Body of pancreas (tissue), 4 donors: ENCODE measurements around the gene SH2D5. TPM values are rescaled to one million over a fixed set of nuclear protein-coding genes. Genes with fewer than 3 reads are reported as not detected.

Experiments used
- ATAC-seq: fragments of 150-250 bp; one replicate; pipeline ENCODE4 v1.9.1; 2016
- DNase-seq, 4 donors: peaks; one replicate each; pipeline ENCODE4 v3.0.0-alpha.2; 2019
- H3K27ac ChIP-seq, 4 donors: fragments of 200-600 bp; sonication (generic); 1 replicate in 3 of 4; 2 replicates in 1 of 4; pipeline versions ENCODE4 v1.5.1 to v1.6.1; 2016 to 2019; ENCODE audit warnings: mild to moderate bottlenecking in 1 of 4, mixed read lengths in 1 of 4, moderate library complexity in 1 of 4
- H3K27me3 ChIP-seq, 2 donors: fragments of 200-600 bp; sonication (generic); one replicate each; pipeline ENCODE4 v1.6.0; 2016; ENCODE audit warnings: mild to moderate bottlenecking in 1 of 2
- H3K36me3 ChIP-seq, 2 donors: fragments of 200-600 bp; sonication (generic); replicated peaks in 1 of 2; 2 replicates each; pipeline ENCODE4 v1.5.1; 2016; ENCODE audit warnings: low read depth in 2 of 2; ENCODE audit not compliant: insufficient read depth in 1 of 2
- H3K4me1 ChIP-seq: fragments of 200-600 bp; sonication (generic); one replicate; pipeline ENCODE4 v1.6.0; 2016
- H3K4me3 ChIP-seq, 2 donors: fragments of 200-600 bp; sonication (generic); 1 replicate in 1 of 2; 2 replicates in 1 of 2; pipeline ENCODE4 v1.5.1; 2016 to 2019
- H3K9me3 ChIP-seq, 3 donors: fragments of 200-600 bp; sonication (generic); 1 replicate in 2 of 3; 2 replicates in 1 of 3; pipeline ENCODE4 v1.5.1; 2016
- CTCF ChIP-seq, 7 experiments: fragments of 450-650 bp in 4 of 7; fragments of 200-600 bp in 3 of 7; sonication (generic) in 3 of 7; IDR thresholded peaks; one replicate each; pipeline ENCODE4 v1.5.1; 2016 to 2019; ENCODE audit warnings: antibody characterized with exemption in 7 of 7
- POLR2A ChIP-seq, 3 donors: fragments of 450-650 bp; IDR thresholded peaks; one replicate each; pipeline ENCODE4 v1.6.1; 2016; ENCODE audit warnings: antibody characterized with exemption in 3 of 3, mild to moderate bottlenecking in 2 of 3
- WGBS, 2 donors: methylation state at CpG; one replicate each; pipeline ENCODE4 v1.1.5; 2017; 5-methylcytosine and 5-hydroxymethylcytosine counted together
- intact Hi-C: fragments of 100-400 bp; cut with DNase I; formaldehyde crosslinking; loops from one replicate; pipeline ENCODE4 v1.15.1; 2023
- total RNA-seq, 2 donors: library from RNA; depleted of rRNA; stranded (reverse); fragments of >200 nt; gene quantifications; one replicate each; pipeline ENCODE4 v1.1.0, GENCODE V29; 2016

Gene SH2D5
- total RNA-seq, 2 donors from 2014 or later = not detected

GRCh38 chr1:20733360-20733975, 965 bp upstream of the SH2D5 start:
- DNase-seq = no peak
- TF ChIP-seq CTCF (IDR thresholded peaks at IDR 0.05) (no peak), POLR2A (IDR thresholded peaks at IDR 0.05) (no peak)
- H3K9me3 ChIP-seq = no peaks in the 10 kb centered on the region
- 9 to 26% methylated on average over 3 to 7 of the region's 7 CpGs for WGBS, 2 donors
- no peak overlapping the region for H3K4me3 ChIP-seq
- peak overlapping the region in 3 of 4 donors; percentile 22 to 58 (median 31) for H3K27ac ChIP-seq
- peaks cover 0 to 3% of the 10 kb centered on the region in 2 donors for H3K36me3 ChIP-seq
- intact Hi-C loops = no loop called here
- H3K4me1 ChIP-seq = peaks cover 24% of the 10 kb centered on the region
- peaks cover 0 to 3% of the 10 kb centered on the region in 2 donors for H3K27me3 ChIP-seq
- ATAC-seq = no peak

GRCh38 chr1:20732071-20732587, 374 bp downstream of the SH2D5 start:
- TF ChIP-seq POLR2A (IDR thresholded peaks at IDR 0.05) (no peak), CTCF (IDR thresholded peaks at IDR 0.05) (no peak)
- Histone ChIP-seq H3K9me3 (no peaks in the 10 kb centered on the region), H3K27ac (no peak overlapping the region), H3K4me3 (peak overlapping the region; percentile 18 to 25), H3K27me3 (peaks cover 0 to 3% of the 10 kb centered on the region in 2 donors), H3K36me3 (no peaks in the 10 kb centered on the region), H3K4me1 (peaks cover 24% of the 10 kb centered on the region)
- DNase-seq (peak; percentile 33 to 65 (median 43)), ATAC-seq (peak; percentile 52)
- 0 to 1% methylated on average over 3 to 35 of the region's 55 CpGs for WGBS, 2 donors
- intact Hi-C loops = no loop called here

DNA sequence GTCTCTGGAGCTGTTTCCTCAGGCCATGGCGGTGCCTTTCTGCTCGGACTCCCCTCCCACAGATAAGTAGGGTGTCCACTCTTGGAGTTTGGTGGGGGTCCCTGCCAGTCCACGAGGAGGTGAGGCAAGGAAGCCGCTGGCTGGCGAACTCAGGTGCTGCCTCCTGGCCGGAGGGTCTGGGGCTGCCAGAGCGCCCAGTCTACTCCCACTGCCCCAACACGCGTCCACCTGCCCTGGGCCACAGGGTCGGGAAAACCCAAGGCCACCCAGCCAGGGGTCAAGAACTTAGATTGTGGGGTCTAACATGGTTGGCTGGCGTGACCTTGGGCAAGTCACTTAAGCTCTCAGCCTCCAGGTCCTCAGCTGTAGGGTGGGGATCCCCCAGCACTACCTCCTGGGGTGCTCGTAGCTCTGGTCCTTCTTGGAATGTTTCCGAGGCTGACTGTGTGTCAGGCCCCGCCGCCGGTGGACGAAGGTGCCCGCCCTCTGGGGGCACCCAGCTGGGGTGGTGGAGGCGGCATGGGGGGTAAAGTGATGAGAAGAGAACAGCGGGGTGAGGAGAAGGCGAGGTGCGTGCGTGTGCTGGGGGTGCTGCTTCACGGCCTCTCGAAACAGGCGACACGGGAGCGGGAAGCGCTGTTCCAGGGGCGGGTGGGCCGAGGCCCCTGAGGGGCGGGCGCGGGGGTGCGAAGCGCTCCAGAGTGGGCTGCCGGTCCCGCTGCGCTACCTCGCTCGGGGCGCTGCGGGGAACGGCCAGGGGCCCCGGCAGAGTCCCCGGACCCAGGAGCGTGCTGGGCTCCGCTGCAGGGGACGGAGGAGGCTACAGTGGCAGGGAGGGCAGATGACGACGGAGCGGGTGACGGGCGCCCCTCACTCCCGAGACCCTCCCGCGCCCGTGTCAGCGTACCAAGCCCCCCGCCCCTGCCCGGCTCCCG, 1.2 kb downstream of the SH2D5 start:
- no peak for TF ChIP-seq POLR2A (IDR thresholded peaks at IDR 0.05)
- no peak for TF ChIP-seq CTCF (IDR thresholded peaks at IDR 0.05)
- DNase-seq (no peak), ATAC-seq (no peak)
- no peaks in the 10 kb centered on the region for H3K9me3 ChIP-seq
- 12 to 15% methylated on average over 19 to 57 of the region's 62 CpGs for WGBS, 2 donors
- no peak overlapping the region for H3K27ac ChIP-seq
- no peaks in the 10 kb centered on the region for H3K36me3 ChIP-seq
- no peak overlapping the region for H3K4me3 ChIP-seq
- H3K27me3 ChIP-seq = peaks cover 0 to 3% of the 10 kb centered on the region in 2 donors
- H3K4me1 ChIP-seq = peaks cover 24% of the 10 kb centered on the region
- intact Hi-C loops = no loop called here

- peaks cover 0 to 3% of the 10 kb centered on the region in 2 donors for H3K27me3 ChIP-seq
- no peak for TF ChIP-seq CTCF (IDR thresholded peaks at IDR 0.05)
- TF ChIP-seq POLR2A (IDR thresholded peaks at IDR 0.05) = no peak
- no peak overlapping the region for H3K27ac ChIP-seq
- intact Hi-C loops = no loop called here
- no peaks in the 10 kb centered on the region for H3K36me3 ChIP-seq
- peaks cover 24% of the 10 kb centered on the region for H3K4me1 ChIP-seq
- H3K9me3 ChIP-seq = no peaks in the 10 kb centered on the region
- H3K4me3 ChIP-seq = no peak overlapping the region
- ATAC-seq (no peak), DNase-seq (no peak)
- WGBS, 2 donors = 20 to 44% methylated on average over 1 to 4 of the region's 4 CpGs
Measured at GRCh38 chr1:20730690-20731056, 1.8 kb downstream of the SH2D5 start.
